Measurements from ENCODE around the gene DOLPP1. TPM values are rescaled to one million over a fixed set of nuclear protein-coding genes. Genes with fewer than 3 reads are reported as not detected.

Gene DOLPP1
- total and polyA plus RNA-seq, 2 of the 13 experiments (the other 11 are each of a cell fraction or from before 2014, with no cell fraction given): 21.0 to 34.1 TPM

DNA sequence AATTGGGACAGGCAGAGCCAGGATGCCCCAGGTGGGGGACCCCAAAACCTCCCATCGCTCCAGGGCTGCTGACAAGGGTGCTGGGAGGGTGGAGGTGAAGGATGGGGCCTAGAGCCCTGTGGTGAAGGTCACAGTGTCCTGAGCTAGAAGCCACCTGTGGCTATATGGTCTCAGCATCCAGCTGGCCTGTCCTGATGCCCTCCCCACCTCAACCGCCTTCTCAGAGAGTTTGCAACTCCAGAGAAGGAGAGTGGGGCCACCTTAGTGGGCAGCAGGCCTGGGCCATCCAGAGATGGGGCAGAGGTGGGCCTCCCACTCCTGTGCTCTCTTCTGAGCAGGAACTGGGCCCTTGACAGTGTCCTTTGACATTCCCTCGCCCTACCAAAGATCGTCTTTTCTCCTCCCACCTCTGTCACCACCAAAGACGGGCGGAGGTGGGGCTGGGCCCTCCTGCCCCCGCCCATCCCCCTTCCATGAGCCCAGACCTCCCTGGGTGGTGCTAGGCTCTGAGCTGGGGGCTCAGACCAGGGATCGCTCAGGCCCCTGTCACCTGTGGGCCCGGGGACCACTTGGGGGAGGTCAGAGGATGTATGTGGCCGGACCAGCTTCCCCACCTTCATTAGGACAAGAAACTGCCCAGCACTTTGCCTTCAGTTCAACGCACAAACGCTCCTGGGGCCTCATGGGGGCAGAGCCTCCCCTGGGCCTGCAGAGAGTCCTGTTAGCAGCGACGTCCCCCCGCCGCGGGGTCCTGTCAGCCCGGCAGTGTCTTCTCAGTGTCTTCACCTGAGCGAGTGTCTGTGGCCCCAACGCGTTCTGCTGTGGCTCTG is 10.0 kb upstream of the DOLPP1 start:
- POLR2A ChIA-PET: no interaction called here
- Histone ChIP-seq H4K20me1 (ENCODE audit: insufficient read depth, low read length) (no peaks in the 10 kb centered on the region), H2AFZ (ENCODE audit: low read length) (no peak overlapping the region), H3K27ac (ENCODE audit: extremely low read length, insufficient read depth, low read length) (no peak overlapping the region), H3K4me1 (ENCODE audit: insufficient read depth, low read length) (peaks cover 19% of the 10 kb centered on the region), H3K4me3 (replicated peaks in 1 of 3; ENCODE audit: insufficient read depth in 1 of 3, low read depth in 2 of 3, low read length in 3 of 3) (no peak overlapping the region), H3K9me3 (ENCODE audit: low read length) (no peaks in the 10 kb centered on the region), H3K9ac (ENCODE audit: insufficient read depth, low read depth, low read length) (no peak overlapping the region), H3K27me3 (ENCODE audit: control insufficient read depth in 1 of 2, insufficient read depth in 2 of 2, low read length in 2 of 2) (no peaks in the 10 kb centered on the region), H3K79me2 (ENCODE audit: insufficient read depth, low read length) (no peaks in the 10 kb centered on the region), H3K4me2 (ENCODE audit: low read depth, low read length) (no peak overlapping the region), H3K36me3 (replicated peaks in 1 of 2; ENCODE audit: control insufficient read depth in 1 of 2, insufficient read depth in 2 of 2, low read length in 2 of 2) (peaks cover 3 to 16% of the 10 kb centered on the region in 2 experiments; a peak in 4 of 5 replicates)
- DNase-seq (ENCODE audit: low spot score): no peak
- intact Hi-C loops (cut with micrococcal nuclease; ENCODE audit: unreplicated experiment): no loop called here
- no peak for FAIRE-seq
- in situ Hi-C loops (cut with HindIII; ENCODE audit: extremely low pct_ligation_motif_present, low pct_unique_long_range_greater_than_20kb): no loop called here
- TF ChIP-seq, protein P1, sequence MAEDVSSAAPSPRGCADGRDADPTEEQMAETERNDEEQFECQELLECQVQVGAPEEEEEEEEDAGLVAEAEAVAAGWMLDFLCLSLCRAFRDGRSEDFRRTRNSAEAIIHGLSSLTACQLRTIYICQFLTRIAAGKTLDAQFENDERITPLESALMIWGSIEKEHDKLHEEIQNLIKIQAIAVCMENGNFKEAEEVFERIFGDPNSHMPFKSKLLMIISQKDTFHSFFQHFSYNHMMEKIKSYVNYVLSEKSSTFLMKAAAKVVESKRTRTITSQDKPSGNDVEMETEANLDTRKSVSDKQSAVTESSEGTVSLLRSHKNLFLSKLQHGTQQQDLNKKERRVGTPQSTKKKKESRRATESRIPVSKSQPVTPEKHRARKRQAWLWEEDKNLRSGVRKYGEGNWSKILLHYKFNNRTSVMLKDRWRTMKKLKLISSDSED (CRISPR knock-in tag; IDR thresholded peaks at IDR 0.05): no peak
- peak; percentile 34 for TF ChIP-seq AGO2 (optimal IDR thresholded peaks at IDR 0.05; ENCODE audit: low read depth, low read length)
- TF ChIP-seq NCOA5 (CRISPR knock-in tag; IDR thresholded peaks at IDR 0.05): no peak
- TF ChIP-seq CC2D1A (CRISPR knock-in tag; IDR thresholded peaks at IDR 0.05): no peak
- no peak for TF ChIP-seq ZNF816 (CRISPR knock-in tag; IDR thresholded peaks at IDR 0.05; ENCODE audit: borderline replicate concordance)
- no peak for TF ChIP-seq CREM (IDR thresholded peaks at IDR 0.05)
- no peak for TF ChIP-seq CREM (CRISPR knock-in tag; IDR thresholded peaks at IDR 0.05)
- WGBS (ENCODE audit: low lambda C conversion rate): 88% methylated on average over 6 of the region's 21 CpGs
- BruUV-seq (replicated peaks): no TSS peak
- ATAC-seq: no peak
- CTCF ChIA-PET (ENCODE audit: low intra/inter-chr PET ratio, low total read pairs): no interaction called here

All from HepG2 (cell line).